Measurements from ENCODE around the gene PBX4.

GRCh38 chr19:19545707-19546106 lies 72.8 kb downstream of the PBX4 start:
- no peak for TF ChIP-seq POLR2AphosphoS5 (IDR thresholded peaks at IDR 0.05)
- TF ChIP-seq CTCF (IDR thresholded peaks at IDR 0.05): no peak
- no peak for TF ChIP-seq EP300 (IDR thresholded peaks at IDR 0.05)

Measured in stomach (tissue), 4 donors.